K562 (cell line): Measurements from ENCODE around the gene AMOTL1.

Experiments used
- JUN ChIP-seq, 2 experiments: sonication (generic) in 1 of 2; formaldehyde crosslinking in 1 of 2; IDR thresholded peaks; 2 replicates each; pipeline versions ENCODE4 v1.6.1 to v1.8.0; 2012 to 2022; ENCODE audit warnings: borderline replicate concordance in 2 of 2, mild to moderate bottlenecking in 2 of 2, improper control_type of control experiment in 1 of 2, low read depth in 1 of 2, low read length in 1 of 2, missing genetic modification reagents in 1 of 2
- RAD21 ChIP-seq, 2 experiments: fragments of 250-450 bp in 1 of 2; fragments of 450-650 bp in 1 of 2; sonication (Bioruptor Pico) in 1 of 2; formaldehyde crosslinking in 1 of 2; IDR thresholded peaks in 1 of 2; conservative IDR thresholded peaks in 1 of 2; 2 replicates each; pipeline versions ENCODE4 v1.4.0 to v1.8.0; 2020 to 2022; ENCODE audit warnings: mild to moderate bottlenecking in 2 of 2, moderate library complexity in 1 of 2

GRCh38 chr11:94910270-94910669 lies 142.1 kb downstream of the AMOTL1 start:
- no peak for TF ChIP-seq RAD21 (CRISPR knock-in tag; conservative IDR thresholded peaks at IDR 0.05 in 1 of 2, IDR thresholded peaks at IDR 0.05 in 1 of 2)
- TF ChIP-seq JUN (IDR thresholded peaks at IDR 0.05; ENCODE audit: borderline replicate concordance, low read depth, low read length): no peak
- TF ChIP-seq JUN (CRISPR knock-in tag; IDR thresholded peaks at IDR 0.05; ENCODE audit: borderline replicate concordance): no peak
